ENCODE results near the gene BABAM2. TPM values are rescaled to one million over a fixed set of nuclear protein-coding genes. Genes with fewer than 3 reads are reported as not detected.

BABAM2 gene
- total RNA-seq, 1 experiment from 2014 or later = 27.1 TPM

DNA sequence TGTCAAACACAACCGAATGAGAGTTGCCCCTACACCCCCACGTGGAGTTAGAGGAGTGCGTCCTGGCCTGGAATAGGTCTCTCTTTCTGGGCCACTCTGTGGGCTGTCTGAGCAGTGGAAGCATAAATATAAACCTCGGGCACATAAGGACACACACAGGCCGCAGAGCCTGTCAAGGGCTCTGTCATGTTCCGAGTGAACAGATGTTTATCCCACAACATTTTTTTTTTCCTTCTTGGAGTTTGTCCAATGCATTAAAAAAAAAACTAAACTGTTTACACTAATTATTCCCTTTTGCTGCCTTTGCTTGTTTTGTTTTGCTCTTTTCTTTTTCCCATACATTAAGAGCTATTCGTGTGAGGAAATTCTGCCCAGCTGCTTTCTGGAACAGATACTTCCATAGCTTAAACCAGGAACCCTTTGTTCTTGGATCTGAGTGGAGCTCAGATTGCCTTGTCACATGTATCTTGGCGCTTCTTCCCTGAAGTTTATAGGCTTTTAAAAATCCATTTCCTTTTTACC is 273.8 kb downstream of the BABAM2 start:
- Histone ChIP-seq H3K79me2 (ENCODE audit: insufficient read depth, low read length) (no peaks in the 10 kb centered on the region), H4K8ac (replicated peaks; ENCODE audit: insufficient read length, low read depth, low read length) (no peak overlapping the region), H3K18ac (ENCODE audit: insufficient read length, low read depth, low read length) (no peak overlapping the region), H2BK20ac (ENCODE audit: low read depth, low read length, poor library complexity, severe bottlenecking) (no peak overlapping the region), H4K5ac (ENCODE audit: insufficient read length, low read depth, low read length) (no peak overlapping the region), H3K79me1 (ENCODE audit: insufficient read depth, low read depth, low read length, poor library complexity, severe bottlenecking) (no peaks in the 10 kb centered on the region), H3K27ac (ENCODE audit: insufficient read length, low read depth, low read length) (no peak overlapping the region), H3K23ac (ENCODE audit: insufficient read length, low read depth, low read length) (no peak overlapping the region), H3K4me2 (ENCODE audit: insufficient read depth, insufficient read length, low read length) (no peak overlapping the region), H4K20me1 (ENCODE audit: control insufficient read depth, insufficient read depth, insufficient read length) (peaks cover 2% of the 10 kb centered on the region), H3K27me3 (ENCODE audit: insufficient read depth, low read length) (no peaks in the 10 kb centered on the region), H3K4me1 (ENCODE audit: insufficient read depth, low read length) (no peaks in the 10 kb centered on the region), H2BK120ac (ENCODE audit: low read depth, low read length, poor library complexity, severe bottlenecking) (no peak overlapping the region), H2BK5ac (ENCODE audit: insufficient read length, low read length) (no peak overlapping the region), H2AK5ac (ENCODE audit: insufficient read length, low read length) (no peak overlapping the region), H3K14ac (ENCODE audit: insufficient read depth, low read length) (no peak overlapping the region), H3T11ph (ENCODE audit: low read length) (no peak overlapping the region), H2BK12ac (ENCODE audit: insufficient read length, low read depth, low read length) (no peak overlapping the region), H3K56ac (ENCODE audit: insufficient read length, low read depth, low read length) (no peak overlapping the region), H2BK15ac (ENCODE audit: low read depth, low read length) (no peak overlapping the region), H3K4ac (ENCODE audit: low read depth, low read length) (no peak overlapping the region), H3K23me2 (ENCODE audit: insufficient read length, low read depth, low read length, poor library complexity, severe bottlenecking) (no peaks in the 10 kb centered on the region), H4K91ac (ENCODE audit: insufficient read length, low read depth, low read length) (no peak overlapping the region), H2AFZ (ENCODE audit: low read length) (no peak overlapping the region), H3K9ac (ENCODE audit: extremely low read depth, insufficient read length, low read length) (no peak overlapping the region), H3K9me3 (ENCODE audit: control insufficient read depth, low read depth, low read length) (no peaks in the 10 kb centered on the region)
- Mint-ChIP-seq H3K4me1 (no peaks in the 10 kb centered on the region), H3K4me3 (no peak overlapping the region), H3K36me3 (ENCODE audit: insufficient read depth in 1 of 3, low read depth in 3 of 3) (no peaks in the 10 kb centered on the region), H3K27ac (no peak overlapping the region), H3K9me3 (no peaks in the 10 kb centered on the region), H3K27me3 (ENCODE audit: low read depth) (no peaks in the 10 kb centered on the region)
- WGBS (ENCODE audit: extremely low coverage, insufficient read length, low lambda C conversion rate) = no CpG with 5 or more reads among the region's 8 CpGs
- DNase-seq = no peak
- TF ChIP-seq, protein P1, sequence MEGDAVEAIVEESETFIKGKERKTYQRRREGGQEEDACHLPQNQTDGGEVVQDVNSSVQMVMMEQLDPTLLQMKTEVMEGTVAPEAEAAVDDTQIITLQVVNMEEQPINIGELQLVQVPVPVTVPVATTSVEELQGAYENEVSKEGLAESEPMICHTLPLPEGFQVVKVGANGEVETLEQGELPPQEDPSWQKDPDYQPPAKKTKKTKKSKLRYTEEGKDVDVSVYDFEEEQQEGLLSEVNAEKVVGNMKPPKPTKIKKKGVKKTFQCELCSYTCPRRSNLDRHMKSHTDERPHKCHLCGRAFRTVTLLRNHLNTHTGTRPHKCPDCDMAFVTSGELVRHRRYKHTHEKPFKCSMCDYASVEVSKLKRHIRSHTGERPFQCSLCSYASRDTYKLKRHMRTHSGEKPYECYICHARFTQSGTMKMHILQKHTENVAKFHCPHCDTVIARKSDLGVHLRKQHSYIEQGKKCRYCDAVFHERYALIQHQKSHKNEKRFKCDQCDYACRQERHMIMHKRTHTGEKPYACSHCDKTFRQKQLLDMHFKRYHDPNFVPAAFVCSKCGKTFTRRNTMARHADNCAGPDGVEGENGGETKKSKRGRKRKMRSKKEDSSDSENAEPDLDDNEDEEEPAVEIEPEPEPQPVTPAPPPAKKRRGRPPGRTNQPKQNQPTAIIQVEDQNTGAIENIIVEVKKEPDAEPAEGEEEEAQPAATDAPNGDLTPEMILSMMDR (conservative IDR thresholded peaks at IDR 0.05) = no peak

Measured in H9 (cell line).